Type B pancreatic cell (in vitro differentiated cells): Measurements from ENCODE around the gene ALAD. TPM values are rescaled to one million over a fixed set of nuclear protein-coding genes. Genes with fewer than 3 reads are reported as not detected.

ENCODE experiments used
- DNase-seq: peaks from one replicate; pipeline ENCODE4 v3.0.0; 2021; ENCODE audit warnings: mixed read lengths; ENCODE audit not compliant: unreplicated experiment; ENCODE audit errors: extremely low spot score
- H3K27ac Mint-ChIP-seq: 2 replicates; pipeline ENCODE4 v1.8.0; 2021; ENCODE audit warnings: mild to moderate bottlenecking, mixed read lengths
- H3K27me3 Mint-ChIP-seq: 2 replicates; pipeline ENCODE4 v1.8.0; 2021; ENCODE audit warnings: mixed read lengths
- H3K36me3 Mint-ChIP-seq: 2 replicates; pipeline ENCODE4 v1.8.0; 2021; ENCODE audit warnings: mixed read lengths
- H3K4me1 Mint-ChIP-seq: one replicate; pipeline ENCODE4 v1.8.0; 2021; ENCODE audit warnings: mixed read lengths; ENCODE audit not compliant: unreplicated experiment
- H3K4me3 Mint-ChIP-seq: 2 replicates; pipeline ENCODE4 v1.8.0; 2021; ENCODE audit warnings: mild to moderate bottlenecking, mixed read lengths
- H3K9me3 Mint-ChIP-seq: 2 replicates; pipeline ENCODE4 v1.8.0; 2021; ENCODE audit warnings: mixed read lengths
- CTCF ChIP-seq: fragments of 200-600 bp; sonication (generic); conservative IDR thresholded peaks from 2 replicates; pipeline ENCODE4 v1.5.0; 2021; ENCODE audit warnings: antibody characterized with exemption, mild to moderate bottlenecking
- total RNA-seq: library from RNA; stranded (reverse); gene quantifications from 2 replicates; pipeline ENCODE4 v1.2.1, GENCODE V29; 2021; ENCODE audit warnings: low replicate concordance

Gene ALAD
- total RNA-seq, 1 donor from 2014 or later, result 41.4 TPM

GRCh38 chr9:113398796-113399195 lies 2.3 kb downstream of the ALAD start:
- no peaks in the 10 kb centered on the region for H3K9me3 Mint-ChIP-seq
- TF ChIP-seq CTCF, result no peak
- peaks cover 22% of the 10 kb centered on the region for H3K4me1 Mint-ChIP-seq
- peaks cover 5% of the 10 kb centered on the region for H3K36me3 Mint-ChIP-seq
- no peaks in the 10 kb centered on the region for H3K27me3 Mint-ChIP-seq
- no peak for DNase-seq
- H3K27ac Mint-ChIP-seq, result peak overlapping the region; percentile 92
- H3K4me3 Mint-ChIP-seq, result peak overlapping the region; percentile 92

- Mint-ChIP-seq H3K9me3 (no peaks in the 10 kb centered on the region), H3K4me1 (peaks cover 22% of the 10 kb centered on the region), H3K36me3 (peaks cover 10% of the 10 kb centered on the region), H3K27ac (peak overlapping the region; percentile 63), H3K4me3 (no peak overlapping the region), H3K27me3 (no peaks in the 10 kb centered on the region)
- TF ChIP-seq CTCF, result no peak
- no peak for DNase-seq
These were observed 3.9 kb downstream of the ALAD start for GRCh38 chr9:113397203-113397631.

- Mint-ChIP-seq H3K4me1 (peaks cover 16% of the 10 kb centered on the region), H3K4me3 (peak overlapping the region; percentile 47), H3K36me3 (peaks cover 13% of the 10 kb centered on the region), H3K27me3 (no peaks in the 10 kb centered on the region), H3K27ac (no peak overlapping the region), H3K9me3 (no peaks in the 10 kb centered on the region)
- TF ChIP-seq CTCF, result no peak
- DNase-seq, result no peak
These were observed 5.9 kb downstream of the ALAD start for GRCh38 chr9:113395000-113395861.

DNA sequence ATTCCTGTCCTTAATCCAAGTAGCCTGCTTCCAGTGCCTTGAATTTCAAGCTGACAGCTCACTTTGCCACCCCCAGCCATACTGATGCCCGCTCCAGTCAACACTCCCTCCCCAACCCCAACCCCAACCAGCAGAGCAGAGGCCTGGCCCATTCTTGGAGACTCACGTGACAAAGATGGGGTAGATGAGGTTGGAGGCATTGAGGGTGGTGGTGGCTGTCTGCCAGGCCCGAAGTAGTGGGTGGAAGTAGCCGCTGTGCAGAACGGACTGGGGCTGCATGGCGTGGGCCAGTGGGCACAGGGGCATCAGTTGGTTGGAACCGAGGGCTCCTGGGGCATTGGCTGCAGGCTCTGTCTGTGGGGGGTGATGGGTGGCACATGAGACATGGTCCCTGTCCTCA lies 7.8 kb downstream of the ALAD start:
- H3K36me3 Mint-ChIP-seq, result peaks cover 17% of the 10 kb centered on the region
- no peak for DNase-seq
- no peak overlapping the region for H3K27ac Mint-ChIP-seq
- H3K27me3 Mint-ChIP-seq, result no peaks in the 10 kb centered on the region
- H3K9me3 Mint-ChIP-seq, result no peaks in the 10 kb centered on the region
- H3K4me3 Mint-ChIP-seq, result no peak overlapping the region
- peaks cover 7% of the 10 kb centered on the region for H3K4me1 Mint-ChIP-seq
- TF ChIP-seq CTCF, result no peak

- Mint-ChIP-seq H3K9me3 (no peaks in the 10 kb centered on the region), H3K27ac (no peak overlapping the region), H3K4me3 (no peak overlapping the region), H3K36me3 (peaks cover 25% of the 10 kb centered on the region), H3K27me3 (no peaks in the 10 kb centered on the region), H3K4me1 (peaks cover 19% of the 10 kb centered on the region)
- no peak for TF ChIP-seq CTCF
- no peak for DNase-seq
These were observed 9.2 kb downstream of the ALAD start for GRCh38 chr9:113391917-113392316.
